Effector memory CD8-positive, alpha-beta T cell (primary cell): ENCODE results near the gene MTMR12.
"Not testable (repeated sequence)": the region's sequence is repeated elsewhere in the genome, so short reads cannot be mapped to it uniquely, and the experiment has no call there.

ENCODE experiments used
- ATAC-seq: fragments of 150-1000 bp; cut with Tn5 transposase; replicated peaks from 2 replicates; pipeline ENCODE4 v1.10.0; 2021; ENCODE audit warnings: mild to moderate bottlenecking, moderate library complexity
- DNase-seq, 3 experiments: peaks; one replicate each; pipeline ENCODE4 v3.0.0; 2021
- H3K27ac Mint-ChIP-seq, 2 donors: one replicate each; pipeline ENCODE4 v1.8.0; 2022; ENCODE audit warnings: mild to moderate bottlenecking in 2 of 2, mixed read lengths in 2 of 2, moderate library complexity in 2 of 2
- H3K27me3 Mint-ChIP-seq, 2 donors: one replicate each; pipeline ENCODE4 v1.8.0; 2022; ENCODE audit warnings: mixed read lengths in 2 of 2
- H3K36me3 Mint-ChIP-seq: one replicate; pipeline ENCODE4 v1.8.0; 2022; ENCODE audit warnings: mild to moderate bottlenecking, moderate library complexity, mixed read lengths; ENCODE audit not compliant: insufficient read depth
- H3K4me1 Mint-ChIP-seq, 2 donors: one replicate each; pipeline ENCODE4 v1.8.0; 2022; ENCODE audit warnings: low read depth in 2 of 2, mixed read lengths in 2 of 2
- H3K4me3 Mint-ChIP-seq, 2 donors: one replicate each; pipeline ENCODE4 v1.8.0; 2022; ENCODE audit warnings: mild to moderate bottlenecking in 2 of 2, mixed read lengths in 2 of 2, moderate library complexity in 2 of 2
- H3K9me3 Mint-ChIP-seq, 2 donors: one replicate each; pipeline ENCODE4 v1.8.0; 2022; ENCODE audit warnings: mixed read lengths in 2 of 2

The MTMR12 gene

GRCh38 chr5:32283539-32284377, 29.0 kb downstream of the MTMR12 start:
- no peaks in the 10 kb centered on the region for H3K9me3 Mint-ChIP-seq

DNA sequence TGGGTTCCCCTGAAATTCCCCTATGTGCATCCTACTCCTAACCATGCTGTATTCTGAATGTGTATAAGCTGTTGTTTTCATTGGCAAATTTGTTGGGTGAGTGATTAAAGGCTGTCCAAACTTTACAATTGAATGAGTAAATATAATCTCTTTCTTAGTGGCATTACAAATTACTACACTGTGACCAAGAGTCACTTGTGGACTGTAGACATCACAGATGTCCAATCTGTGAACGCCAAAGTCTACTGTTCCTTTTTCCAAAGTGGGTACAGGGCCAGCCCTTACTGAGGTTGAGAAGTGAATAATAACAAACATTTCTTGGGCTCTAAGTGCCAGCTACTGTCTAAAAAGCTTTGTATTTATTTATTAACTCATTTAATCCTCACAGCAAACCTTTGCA, 29.7 kb downstream of the MTMR12 start:
- H3K27me3 Mint-ChIP-seq = no peaks in the 10 kb centered on the region
- peak overlapping the region in 1 of 2 donors; percentile 50 for H3K27ac Mint-ChIP-seq
- peaks cover 36 to 66% of the 10 kb centered on the region in 2 donors for H3K4me1 Mint-ChIP-seq
- H3K4me3 Mint-ChIP-seq = no peak overlapping the region
- H3K9me3 Mint-ChIP-seq = no peaks in the 10 kb centered on the region
- DNase-seq = no peak
- ATAC-seq = no peak
- peaks cover 3% of the 10 kb centered on the region for H3K36me3 Mint-ChIP-seq

More at GRCh38 chr5:32283539-32284377, 29.0 kb downstream of the MTMR12 start:
- no peak overlapping the region for H3K4me3 Mint-ChIP-seq
- DNase-seq (peak in 1 of 3 experiments; percentile 15), ATAC-seq (peak; percentile 79)
- H3K27me3 Mint-ChIP-seq = no peaks in the 10 kb centered on the region
- peak overlapping the region in 1 of 2 donors; percentile 50 for H3K27ac Mint-ChIP-seq
- peaks cover 35 to 66% of the 10 kb centered on the region in 2 donors for H3K4me1 Mint-ChIP-seq
- H3K36me3 Mint-ChIP-seq = peaks cover 3% of the 10 kb centered on the region

DNA sequence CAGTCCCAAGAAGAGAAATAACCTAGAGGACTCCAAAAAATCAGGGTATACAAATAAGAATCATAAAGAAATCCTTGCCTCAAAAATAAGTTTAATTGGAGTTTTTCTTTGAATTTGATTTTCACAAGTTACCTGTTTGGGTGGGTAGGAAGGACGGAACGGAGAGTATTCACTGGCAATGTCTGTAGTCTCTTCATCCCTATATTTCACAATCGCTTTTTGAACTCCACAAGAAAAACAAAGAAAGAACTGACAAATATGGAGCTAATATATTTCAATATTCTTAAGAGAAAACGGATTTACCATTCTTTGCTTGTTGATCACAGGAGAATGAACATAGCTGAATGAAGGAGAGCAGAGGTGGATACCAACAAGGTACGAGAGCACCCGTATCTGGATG, 30.1 kb downstream of the MTMR12 start:
- H3K36me3 Mint-ChIP-seq = peaks cover 3% of the 10 kb centered on the region
- ATAC-seq = no peak
- no peaks in the 10 kb centered on the region for H3K27me3 Mint-ChIP-seq
- H3K9me3 Mint-ChIP-seq = no peaks in the 10 kb centered on the region
- peak overlapping the region in 1 of 2 donors; percentile 14 for H3K27ac Mint-ChIP-seq
- H3K4me1 Mint-ChIP-seq = peaks cover 38 to 66% of the 10 kb centered on the region in 2 donors
- H3K4me3 Mint-ChIP-seq = no peak overlapping the region
- DNase-seq = no peak

GRCh38 chr5:32281378-32282133, 31.2 kb downstream of the MTMR12 start:
- not testable (repeated sequence) for H3K36me3 Mint-ChIP-seq, DNase-seq, H3K27me3 Mint-ChIP-seq, H3K9me3 Mint-ChIP-seq, ATAC-seq
- Mint-ChIP-seq H3K27ac (peak overlapping the region; percentile 93 to 96), H3K4me3 (peak overlapping the region; percentile 40 to 69), H3K4me1 (peaks cover 38 to 65% of the 10 kb centered on the region in 2 donors)

- peak in 2 of 3 experiments; percentile 7 to 14 for DNase-seq
- Mint-ChIP-seq H3K27ac (peak overlapping the region; percentile 93 to 96), H3K27me3 (no peaks in the 10 kb centered on the region), H3K36me3 (peaks cover 1% of the 10 kb centered on the region), H3K4me3 (peak overlapping the region; percentile 69 to 70), H3K4me1 (peaks cover 42 to 69% of the 10 kb centered on the region in 2 donors), H3K9me3 (no peaks in the 10 kb centered on the region)
- ATAC-seq = peak; percentile 54
Measured at GRCh38 chr5:32280656-32281081, 32.1 kb downstream of the MTMR12 start.

DNA sequence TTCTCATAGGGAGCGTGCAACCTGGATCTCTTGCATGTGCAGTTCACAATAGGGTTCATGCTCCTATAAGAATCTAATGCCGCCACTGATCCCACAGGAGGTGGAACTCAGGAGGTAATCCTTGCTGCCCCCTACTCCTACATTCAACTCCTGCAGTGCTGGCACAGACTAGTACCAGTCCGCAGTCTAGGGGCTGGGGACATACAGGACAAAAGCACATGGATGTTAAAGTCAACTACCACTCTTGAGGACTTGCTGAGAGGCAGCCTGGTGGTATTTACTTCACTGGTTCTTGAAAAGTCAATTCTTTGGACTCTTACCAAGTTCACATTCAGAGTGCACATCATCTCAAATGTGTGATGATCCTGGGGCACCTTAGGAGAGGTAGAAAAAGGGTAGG, 33.0 kb downstream of the MTMR12 start:
- no peaks in the 10 kb centered on the region for H3K27me3 Mint-ChIP-seq
- ATAC-seq (no peak), DNase-seq (no peak)
- H3K4me1 Mint-ChIP-seq = peaks cover 39 to 65% of the 10 kb centered on the region in 2 donors
- H3K27ac Mint-ChIP-seq = peak overlapping the region; percentile 93 to 96
- H3K36me3 Mint-ChIP-seq = peaks cover 5% of the 10 kb centered on the region
- no peak overlapping the region for H3K4me3 Mint-ChIP-seq
- no peaks in the 10 kb centered on the region for H3K9me3 Mint-ChIP-seq

DNA sequence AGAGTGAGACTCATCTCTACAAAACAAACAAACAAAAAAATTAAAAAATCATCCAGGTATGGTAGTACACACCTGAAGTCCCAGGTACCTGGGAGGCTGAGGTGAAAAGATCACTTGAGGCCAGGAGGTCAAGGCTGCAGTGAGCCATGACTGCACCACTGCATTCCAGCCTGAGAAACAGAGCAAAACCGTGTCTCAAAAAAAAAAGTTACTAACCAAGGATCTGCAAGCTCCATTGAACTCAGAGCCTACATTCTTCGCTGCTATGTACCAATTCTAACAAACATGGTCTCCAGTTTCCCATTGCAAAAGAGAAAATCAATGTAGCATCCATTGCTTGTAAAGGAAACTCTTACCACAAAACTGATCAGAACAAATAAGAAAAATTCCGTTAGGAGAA, 33.5 kb downstream of the MTMR12 start:
- Mint-ChIP-seq H3K4me1 (peaks cover 39 to 65% of the 10 kb centered on the region in 2 donors), H3K27ac (no peak overlapping the region), H3K27me3 (no peaks in the 10 kb centered on the region), H3K4me3 (no peak overlapping the region), H3K36me3 (peaks cover 11% of the 10 kb centered on the region), H3K9me3 (no peaks in the 10 kb centered on the region)
- no peak for DNase-seq
- no peak for ATAC-seq

DNA sequence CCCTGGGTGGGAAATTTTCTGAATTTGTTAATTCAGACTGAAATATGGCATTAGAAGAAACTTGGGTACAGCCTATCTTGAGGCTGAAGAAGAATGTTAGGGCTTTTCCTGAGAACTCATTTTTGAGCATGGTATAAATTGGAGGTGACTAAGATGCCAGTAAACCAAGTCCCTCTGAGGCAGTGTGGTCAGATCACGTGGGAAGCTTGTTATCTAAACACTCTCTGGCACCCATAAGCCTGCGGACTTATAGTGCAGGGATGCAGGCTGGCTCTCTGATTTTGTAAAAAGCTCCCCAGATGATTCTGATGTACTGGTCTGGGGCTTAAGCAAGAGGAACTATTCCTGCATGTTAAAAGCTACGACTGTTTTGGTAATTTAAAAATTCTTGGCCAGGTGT, 34.3 kb downstream of the MTMR12 start:
- DNase-seq (peak in 1 of 3 experiments; percentile 4), ATAC-seq (peak; percentile 52)
- Mint-ChIP-seq H3K36me3 (peaks cover 16% of the 10 kb centered on the region), H3K27me3 (no peaks in the 10 kb centered on the region), H3K4me3 (peak overlapping the region in 1 of 2 donors; percentile 11), H3K27ac (peak overlapping the region; percentile 88 to 91), H3K4me1 (peaks cover 38 to 60% of the 10 kb centered on the region in 2 donors), H3K9me3 (no peaks in the 10 kb centered on the region)

GRCh38 chr5:32277798-32278197, 34.9 kb downstream of the MTMR12 start:
- peak overlapping the region; percentile 88 to 91 for H3K27ac Mint-ChIP-seq
- DNase-seq (no peak), ATAC-seq (no peak)
- peaks cover 22% of the 10 kb centered on the region for H3K36me3 Mint-ChIP-seq
- H3K4me3 Mint-ChIP-seq = peak overlapping the region in 1 of 2 donors; percentile 11
- H3K4me1 Mint-ChIP-seq = peaks cover 36 to 54% of the 10 kb centered on the region in 2 donors
- H3K27me3 Mint-ChIP-seq = no peaks in the 10 kb centered on the region
- no peaks in the 10 kb centered on the region for H3K9me3 Mint-ChIP-seq

DNA sequence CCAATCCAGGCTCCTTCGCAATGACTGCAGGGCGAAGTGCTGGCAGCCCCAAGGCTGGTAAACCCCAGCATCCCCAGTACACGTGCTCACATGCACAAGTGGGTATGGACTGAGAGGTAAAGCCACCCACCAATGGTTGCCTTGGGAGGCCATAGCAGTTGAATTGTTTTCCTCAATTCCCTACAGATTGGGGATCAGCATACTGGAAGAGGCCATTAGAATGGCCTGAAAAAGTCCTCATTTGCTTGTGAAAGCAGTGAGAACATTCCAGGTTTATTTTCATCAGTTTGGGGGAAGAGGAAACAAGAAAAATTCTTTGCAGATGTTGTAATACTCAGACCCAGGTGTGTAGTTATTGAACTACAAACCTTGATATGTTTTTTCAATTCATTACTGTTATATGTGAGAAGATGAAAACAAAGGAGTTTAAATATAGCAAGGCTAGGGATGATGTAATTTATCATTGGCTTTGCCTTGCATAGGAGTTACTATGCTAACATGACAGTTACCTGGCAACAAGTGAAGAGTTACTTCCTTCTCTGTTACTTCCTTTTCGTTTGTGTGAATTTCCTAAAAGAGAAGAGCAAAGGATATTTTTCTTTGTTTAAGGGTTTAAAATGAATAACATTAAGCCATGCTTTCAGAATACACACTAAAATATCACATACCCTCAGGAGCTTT, 36.4 kb downstream of the MTMR12 start:
- Mint-ChIP-seq H3K4me3 (peak overlapping the region in 1 of 2 donors; percentile 29), H3K9me3 (no peaks in the 10 kb centered on the region), H3K4me1 (peaks cover 30 to 48% of the 10 kb centered on the region in 2 donors), H3K36me3 (peaks cover 29% of the 10 kb centered on the region), H3K27me3 (no peaks in the 10 kb centered on the region), H3K27ac (peak overlapping the region; percentile 88 to 91)
- DNase-seq (no peak), ATAC-seq (peak; percentile 75)

DNA sequence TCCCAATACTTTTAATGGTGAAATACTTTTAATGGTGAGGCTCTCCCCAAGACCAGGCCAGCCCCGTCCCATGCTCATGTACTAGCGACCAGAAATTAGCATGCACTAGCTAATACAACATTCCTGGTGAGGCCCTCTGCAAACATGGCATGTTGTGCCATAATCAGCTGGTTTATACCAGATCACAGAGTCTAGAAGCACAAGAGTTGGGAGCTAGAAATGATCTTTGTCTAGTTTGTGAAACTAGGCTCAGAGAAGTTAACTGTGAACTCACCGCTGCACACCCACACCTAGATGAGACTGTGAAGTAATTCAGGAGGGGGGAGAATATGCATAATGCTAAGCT, 37.4 kb downstream of the MTMR12 start:
- Mint-ChIP-seq H3K9me3 (no peaks in the 10 kb centered on the region), H3K4me1 (peaks cover 22 to 39% of the 10 kb centered on the region in 2 donors), H3K36me3 (peaks cover 38% of the 10 kb centered on the region), H3K4me3 (no peak overlapping the region), H3K27me3 (no peaks in the 10 kb centered on the region), H3K27ac (peak overlapping the region; percentile 62 to 88)
- DNase-seq = no peak
- no peak for ATAC-seq

- Mint-ChIP-seq H3K27me3 (no peaks in the 10 kb centered on the region), H3K4me1 (peaks cover 17 to 33% of the 10 kb centered on the region in 2 donors), H3K9me3 (no peaks in the 10 kb centered on the region), H3K27ac (peak overlapping the region; percentile 62 to 88), H3K4me3 (no peak overlapping the region), H3K36me3 (peaks cover 43% of the 10 kb centered on the region)
- no peak for ATAC-seq
- no peak for DNase-seq
Measured at GRCh38 chr5:32274548-32275395, 38.0 kb downstream of the MTMR12 start.
